Thyroid gland (tissue), 4 donors: ENCODE results near the gene CREB5. TPM values are rescaled to one million over a fixed set of nuclear protein-coding genes. Genes with fewer than 3 reads are reported as not detected.

Source experiments
- DNase-seq, 2 donors: peaks; one replicate each; pipeline ENCODE4 v3.0.0-alpha.2; 2019
- H3K27ac ChIP-seq, 3 donors: fragments of 200-600 bp; sonication (generic); 1 replicate in 2 of 3; 2 replicates in 1 of 3; pipeline ENCODE4 v1.5.1; 2016 to 2019; ENCODE audit warnings: mild to moderate bottlenecking in 1 of 3, moderate library complexity in 1 of 3
- H3K27me3 ChIP-seq: fragments of 200-600 bp; sonication (generic); one replicate; pipeline ENCODE4 v1.5.1; 2019
- H3K36me3 ChIP-seq, 2 donors: fragments of 200-600 bp; sonication (generic); one replicate each; pipeline ENCODE4 v1.5.1; 2016 to 2019
- H3K4me1 ChIP-seq, 2 donors: fragments of 200-600 bp; sonication (generic); one replicate each; pipeline ENCODE4 v1.5.1; 2017 to 2019
- H3K4me3 ChIP-seq, 3 donors: fragments of 200-600 bp; sonication (generic); replicated peaks in 1 of 3; 1 replicate in 2 of 3; 2 replicates in 1 of 3; pipeline ENCODE4 v1.5.1; 2016; ENCODE audit warnings: mild to moderate bottlenecking in 1 of 3
- H3K9me3 ChIP-seq: fragments of 200-600 bp; sonication (generic); one replicate; pipeline ENCODE4 v1.5.1; 2017
- CTCF ChIP-seq, 6 experiments: fragments of 200-600 bp in 3 of 6; fragments of 450-650 bp in 3 of 6; sonication (generic) in 3 of 6; IDR thresholded peaks; one replicate each; pipeline ENCODE4 v1.5.1; 2016 to 2019; ENCODE audit warnings: antibody characterized with exemption in 6 of 6, mild to moderate bottlenecking in 2 of 6, inconsistent platforms in 1 of 6, moderate library complexity in 1 of 6
- POLR2A ChIP-seq, 2 donors: fragments of 450-650 bp; IDR thresholded peaks; one replicate each; pipeline ENCODE4 v1.6.1; 2017; ENCODE audit warnings: antibody characterized with exemption in 2 of 2, mild to moderate bottlenecking in 2 of 2, moderate library complexity in 1 of 2
- WGBS, 2 donors: methylation state at CpG; one replicate each; pipeline ENCODE4 v1.1.5; 2017; 5-methylcytosine and 5-hydroxymethylcytosine counted together
- intact Hi-C: fragments of 100-400 bp; cut with DNase I; formaldehyde crosslinking; loops from one replicate; pipeline ENCODE4 v1.15.1; 2023
- total RNA-seq, 4 donors: library from RNA; depleted of rRNA; stranded (reverse); fragments of >200 nt; gene quantifications; one replicate each; pipeline ENCODE4 v1.2.3, GENCODE V29; 2016

Gene CREB5
- total RNA-seq, 4 donors from 2014 or later, result 2.5 to 13.6 (median 6.5) TPM

DNA sequence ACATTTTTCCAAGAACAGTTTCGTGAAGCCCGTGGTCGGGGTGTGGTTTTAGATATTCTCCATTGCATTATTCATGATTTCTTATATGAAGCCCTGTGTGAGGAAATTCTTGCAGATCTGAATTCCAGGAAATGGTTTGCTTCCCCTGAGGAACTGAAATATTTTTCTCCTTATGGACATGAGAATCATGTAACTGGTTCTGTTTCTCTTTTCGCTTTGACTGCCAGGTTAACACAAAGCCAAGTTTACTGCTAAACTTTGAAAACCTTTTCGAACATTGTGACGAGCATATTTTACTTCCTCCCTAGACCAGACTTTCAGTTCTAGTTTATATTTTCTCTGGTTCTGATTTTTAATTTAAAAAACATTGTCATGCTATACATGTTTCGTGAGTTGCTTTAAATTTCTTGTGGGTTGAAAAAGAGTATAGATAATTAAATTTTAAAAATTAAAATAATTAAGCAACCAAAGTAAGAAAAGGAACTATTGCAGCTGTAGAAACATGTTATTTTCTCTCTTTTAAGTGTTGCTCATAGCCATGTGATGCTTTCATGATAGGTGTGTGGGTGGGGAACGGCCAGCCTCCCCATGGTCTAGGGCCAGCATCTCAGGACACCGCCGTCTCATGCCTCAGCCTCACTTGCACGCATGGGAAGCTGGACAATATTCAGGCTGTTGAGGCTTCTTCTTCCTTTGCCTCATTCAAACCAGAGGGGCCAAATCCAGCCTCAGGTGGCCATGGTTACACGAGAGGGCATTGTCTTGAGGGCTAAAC lies 97.1 kb downstream of the CREB5 start:
- Histone ChIP-seq H3K4me1 (peaks cover 0 to 5% of the 10 kb centered on the region in 2 donors), H3K9me3 (no peaks in the 10 kb centered on the region), H3K27ac (no peak overlapping the region), H3K27me3 (no peaks in the 10 kb centered on the region), H3K4me3 (no peak overlapping the region), H3K36me3 (no peaks in the 10 kb centered on the region)
- intact Hi-C loops, result no loop called here
- TF ChIP-seq CTCF (IDR thresholded peaks at IDR 0.05) (no peak), POLR2A (IDR thresholded peaks at IDR 0.05) (no peak)
- DNase-seq, result no peak
- WGBS, 2 donors, result 76 to 82% methylated on average over 12 of the region's 12 CpGs

DNA sequence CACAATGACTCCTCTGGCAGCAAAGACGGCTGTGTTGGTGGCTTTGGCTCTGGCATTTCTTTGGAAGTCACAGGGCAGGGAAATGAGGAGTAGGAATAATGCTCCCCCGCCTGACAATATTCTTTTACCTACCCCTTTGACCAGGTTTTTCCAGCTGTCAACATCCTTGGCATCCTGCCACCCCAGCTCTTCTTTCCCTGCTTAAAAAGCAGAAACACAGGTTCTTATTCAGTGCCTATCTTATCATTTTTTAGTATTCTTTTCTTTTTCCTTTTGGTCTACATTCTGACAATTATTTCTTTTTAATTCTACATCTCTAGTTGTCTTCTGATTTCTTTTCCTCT lies 97.7 kb downstream of the CREB5 start:
- TF ChIP-seq CTCF (IDR thresholded peaks at IDR 0.05) (no peak), POLR2A (IDR thresholded peaks at IDR 0.05) (no peak)
- 78 to 88% methylated on average over 2 of the region's 2 CpGs for WGBS, 2 donors
- intact Hi-C loops, result no loop called here
- no peaks in the 10 kb centered on the region for H3K4me1 ChIP-seq
- no peaks in the 10 kb centered on the region for H3K27me3 ChIP-seq
- no peak overlapping the region for H3K4me3 ChIP-seq
- no peak overlapping the region for H3K27ac ChIP-seq
- H3K36me3 ChIP-seq, result no peaks in the 10 kb centered on the region
- no peaks in the 10 kb centered on the region for H3K9me3 ChIP-seq
- DNase-seq, result no peak

GRCh38 chr7:28512668-28513440 lies 100.5 kb downstream of the CREB5 start:
- Histone ChIP-seq H3K9me3 (no peaks in the 10 kb centered on the region), H3K36me3 (no peaks in the 10 kb centered on the region), H3K4me1 (no peaks in the 10 kb centered on the region), H3K4me3 (no peak overlapping the region), H3K27ac (no peak overlapping the region), H3K27me3 (no peaks in the 10 kb centered on the region)
- intact Hi-C loops, result no loop called here
- DNase-seq, result no peak
- WGBS, 2 donors, result 82 to 91% methylated on average over 9 of the region's 9 CpGs
- no peak for TF ChIP-seq CTCF (IDR thresholded peaks at IDR 0.05)
- TF ChIP-seq POLR2A (IDR thresholded peaks at IDR 0.05), result no peak

DNA sequence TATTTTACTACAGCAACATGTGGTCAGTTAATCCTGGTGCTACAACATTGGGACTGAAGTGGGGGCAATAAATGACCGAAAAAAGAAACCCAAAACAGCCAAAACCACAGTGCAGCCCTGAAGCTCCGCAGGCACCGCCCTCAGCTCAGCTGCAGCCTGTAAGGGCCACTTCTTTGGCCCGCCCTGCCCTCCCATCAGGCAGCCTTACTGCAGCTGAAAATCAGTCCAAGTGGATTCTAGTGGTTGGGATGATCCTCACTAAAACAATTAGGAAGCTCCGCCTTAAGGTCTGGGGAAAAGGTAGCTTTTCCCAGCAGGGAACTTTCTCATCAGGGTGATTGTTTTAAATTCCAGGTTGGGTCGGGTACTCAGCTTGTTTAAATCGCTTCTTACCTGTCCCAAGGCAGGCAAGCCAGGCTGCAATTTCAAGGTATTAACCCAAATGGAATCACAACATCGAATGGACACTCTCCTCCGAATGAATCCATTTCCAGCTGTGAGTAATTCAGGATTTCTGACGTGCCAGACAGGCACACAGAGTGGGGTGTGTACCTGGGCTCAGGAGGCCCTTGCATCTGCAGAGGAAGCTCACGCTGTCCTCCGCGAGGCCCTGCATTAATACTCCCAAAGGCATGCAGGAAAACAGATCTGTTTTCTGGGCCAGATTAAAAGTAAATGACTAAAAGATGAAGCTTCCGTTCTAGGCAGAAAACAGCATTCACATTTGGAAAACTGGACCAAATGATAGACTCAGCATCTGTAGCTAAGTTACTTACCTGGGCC lies 104.3 kb downstream of the CREB5 start:
- intact Hi-C loops, result no loop called here
- no peak for TF ChIP-seq CTCF (IDR thresholded peaks at IDR 0.05)
- no peak for TF ChIP-seq POLR2A (IDR thresholded peaks at IDR 0.05)

More for the DNA sequence above, 104.3 kb downstream of the CREB5 start:
- 76 to 84% methylated on average over 14 of the region's 14 CpGs for WGBS, 2 donors
- no peaks in the 10 kb centered on the region for H3K36me3 ChIP-seq
- H3K27me3 ChIP-seq, result no peaks in the 10 kb centered on the region
- H3K4me1 ChIP-seq, result no peaks in the 10 kb centered on the region
- no peak for DNase-seq
- H3K9me3 ChIP-seq, result no peaks in the 10 kb centered on the region
- H3K27ac ChIP-seq, result no peak overlapping the region
- H3K4me3 ChIP-seq, result no peak overlapping the region
